GM19395 (cell line): ENCODE measurements around the gene ALPI.
"Not testable (repeated sequence)": the region's sequence is repeated elsewhere in the genome, so short reads cannot be mapped to it uniquely, and the experiment has no call there.

ENCODE experiments used
- ATAC-seq: cut with Tn5 transposase; IDR thresholded peaks from one replicate; pipeline ENCODE4 v1.9.1; 2021; ENCODE audit warnings: mild to moderate bottlenecking, moderate library complexity; ENCODE audit not compliant: unreplicated experiment

ALPI gene

DNA sequence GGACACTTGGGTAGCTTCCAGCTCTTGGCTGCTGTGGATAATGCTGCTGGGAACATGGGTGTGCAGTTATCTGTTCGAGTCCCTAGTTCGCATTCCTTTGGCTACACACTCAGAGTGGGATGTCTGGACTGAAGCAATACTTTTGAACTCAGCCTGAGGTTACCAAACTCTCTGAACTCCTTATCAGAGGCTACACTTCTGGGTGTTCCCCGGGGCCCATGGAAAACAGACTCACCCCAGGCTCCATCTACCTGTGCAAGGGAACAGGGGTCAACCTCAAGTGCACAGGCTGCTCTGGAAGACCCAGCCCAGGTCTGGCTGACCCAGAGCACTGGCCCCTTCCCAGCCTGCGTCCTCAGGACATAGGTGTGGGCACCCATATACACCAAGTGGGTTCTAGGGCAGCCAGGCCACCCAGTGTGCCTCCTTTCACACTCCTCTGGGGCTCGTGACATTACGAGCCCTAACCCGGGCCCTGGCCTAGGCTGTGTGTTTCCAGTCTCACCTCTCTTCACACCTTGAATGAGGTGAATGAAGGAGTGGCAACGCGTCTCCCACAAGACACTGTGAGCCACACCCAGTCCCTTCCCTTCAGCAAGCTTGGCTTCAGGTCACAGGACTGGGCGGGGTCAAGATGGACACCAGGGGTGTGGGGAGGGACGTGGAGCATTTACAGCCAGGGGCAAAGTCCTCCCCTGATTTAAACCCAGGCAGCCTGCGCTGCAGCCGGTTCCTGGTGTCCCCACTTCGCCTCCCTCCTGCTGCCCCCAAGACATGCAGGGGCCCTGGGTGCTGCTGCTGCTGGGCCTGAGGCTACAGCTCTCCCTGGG, at the start of gene ALPI:
TSS of gene ALPI (plus strand) at position 728 of the 830 bp plus-strand sequence. CDS start at position 775, 47 bp downstream.
- no peak for ATAC-seq

- no peak for ATAC-seq
These were observed 49.2 kb upstream of the ALPI start, which contains the start of gene ALPG for GRCh38 chr2:232406556-232407310. Gene ALPG, plus strand, starts transcription at chr2:232406844. Its CDS starts 51 bp downstream, at chr2:232406895.

- ATAC-seq, result not testable (repeated sequence)
These were observed 48.4 kb upstream of the ALPI start for GRCh38 chr2:232407428-232408150.

DNA sequence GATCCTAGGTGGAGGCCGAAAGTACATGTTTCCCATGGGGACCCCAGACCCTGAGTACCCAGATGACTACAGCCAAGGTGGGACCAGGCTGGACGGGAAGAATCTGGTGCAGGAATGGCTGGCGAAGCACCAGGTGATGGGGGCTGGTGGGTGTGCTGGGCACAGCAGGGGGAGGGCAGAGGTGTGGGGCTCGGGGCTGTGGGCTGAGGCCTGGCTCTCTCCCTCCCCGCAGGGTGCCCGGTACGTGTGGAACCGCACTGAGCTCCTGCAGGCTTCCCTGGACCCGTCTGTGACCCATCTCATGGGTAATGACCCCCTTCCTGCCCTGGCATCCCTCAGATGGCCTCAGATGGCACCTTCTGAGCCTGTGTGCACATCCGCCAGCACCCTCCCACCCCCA, 47.7 kb upstream of the ALPI start:
- ATAC-seq, result not testable (repeated sequence)

GRCh38 chr2:232409617-232410016, 46.3 kb upstream of the ALPI start:
- not testable (repeated sequence) for ATAC-seq

DNA sequence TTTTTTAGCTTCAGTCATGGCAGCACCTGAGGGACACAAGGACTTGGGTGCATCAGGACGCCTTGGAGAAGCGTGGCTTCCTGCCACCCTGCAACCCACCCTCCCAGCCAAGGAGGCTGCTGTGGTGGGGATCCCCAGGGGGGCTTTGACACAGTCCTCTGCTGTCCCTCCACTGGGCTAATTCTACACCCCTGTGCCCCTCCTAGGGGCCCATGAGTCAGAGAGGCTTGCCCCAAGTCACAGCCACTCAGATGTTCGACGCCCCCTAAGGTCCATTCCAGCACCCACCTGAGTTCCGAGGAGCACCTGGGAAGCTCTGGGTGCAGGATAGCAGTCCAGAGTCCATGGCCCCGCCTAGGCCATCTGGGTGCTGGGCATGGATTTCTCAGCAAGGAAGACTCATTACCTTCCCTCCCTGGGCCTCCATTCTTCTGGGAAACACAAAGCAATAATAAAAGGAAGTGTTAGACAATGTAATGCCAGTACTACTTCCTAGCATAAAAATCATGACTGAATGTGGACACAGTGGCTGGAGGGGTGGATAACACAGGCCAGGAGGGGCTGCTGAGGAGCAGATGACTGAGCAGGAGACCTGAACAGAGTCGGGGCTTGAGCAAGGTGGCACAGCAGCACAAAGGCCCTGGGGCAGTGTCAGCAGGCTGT, 45.6 kb upstream of the ALPI start:
- no peak for ATAC-seq

DNA sequence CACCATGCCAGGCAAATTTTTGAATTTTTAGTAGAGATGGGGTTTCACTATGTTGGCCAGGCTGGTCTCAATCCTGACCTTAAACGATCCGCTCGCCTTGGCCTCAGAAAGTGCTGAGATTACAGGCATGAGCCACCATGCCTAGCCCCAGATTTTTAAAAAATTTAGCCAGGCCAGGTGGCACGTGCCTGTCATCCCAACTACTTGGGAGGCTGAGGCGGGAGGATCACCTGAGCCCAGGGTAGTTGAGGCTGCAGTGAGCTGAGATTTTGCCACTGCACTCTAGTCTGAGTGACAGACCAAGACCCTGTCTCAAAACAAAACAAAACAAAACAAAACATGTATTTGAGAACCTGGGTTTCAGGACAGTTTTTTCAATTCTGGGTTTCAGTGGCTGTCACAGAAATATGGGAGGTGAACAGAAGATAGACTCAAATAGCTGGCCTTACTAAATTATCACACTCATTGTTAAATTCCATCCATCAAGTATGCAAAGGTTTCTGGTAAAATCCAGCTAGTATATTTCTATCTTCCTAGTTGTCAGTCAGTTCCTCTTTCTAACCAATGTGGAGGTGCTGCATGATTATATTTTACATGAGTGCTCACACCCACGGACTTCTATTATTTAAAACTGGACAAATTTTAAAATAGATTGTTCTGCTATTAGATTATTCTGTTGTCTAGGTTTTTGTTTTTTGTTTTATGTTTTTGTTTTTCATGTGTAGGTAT, 43.9 kb upstream of the ALPI start:
- ATAC-seq, result no peak

DNA sequence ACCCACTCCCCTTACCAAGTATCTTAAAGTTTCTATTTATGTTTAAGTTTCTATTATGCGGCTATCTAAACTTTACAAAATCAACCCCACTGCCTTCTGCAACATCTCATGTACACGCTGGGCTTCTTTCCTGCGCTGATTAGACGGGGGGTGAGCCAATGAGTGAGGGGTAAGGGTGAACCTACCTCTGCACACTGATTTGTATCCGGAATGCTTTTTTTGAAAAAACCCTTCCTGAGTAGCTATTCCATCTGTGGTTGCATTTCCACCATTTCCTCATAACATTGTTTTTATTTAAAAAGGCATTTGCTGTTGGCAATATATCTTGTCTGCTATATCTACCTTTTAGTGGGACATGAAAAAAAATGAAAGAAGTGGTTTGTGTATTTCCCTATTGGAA, 43.0 kb upstream of the ALPI start:
- ATAC-seq, result no peak

DNA sequence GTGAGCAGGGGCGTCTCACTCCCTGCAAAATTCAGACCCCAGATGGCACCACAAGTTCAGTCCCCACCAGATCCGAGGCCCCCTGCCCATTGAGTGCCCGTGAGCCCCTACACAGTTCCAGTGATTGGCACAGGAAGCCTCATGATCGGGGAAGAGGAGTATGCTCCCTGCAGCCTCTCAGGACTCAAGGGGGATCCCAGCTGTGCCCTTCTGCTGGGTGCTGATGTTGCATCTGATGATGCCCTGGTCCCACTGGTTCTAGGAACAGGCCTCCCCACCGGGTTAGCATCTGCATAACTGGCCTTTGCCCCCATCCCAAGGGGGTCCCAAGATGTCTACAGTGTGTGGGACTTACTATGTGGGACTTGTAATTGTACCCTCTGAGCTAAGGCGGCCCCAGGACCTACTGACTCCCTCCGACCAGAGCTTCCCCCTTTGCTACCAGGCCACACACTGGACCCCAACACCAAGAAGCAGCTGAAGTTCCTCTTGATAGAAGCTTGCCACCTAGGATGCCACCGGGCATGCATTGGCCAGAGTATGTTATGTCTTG, 40.7 kb upstream of the ALPI start:
- ATAC-seq, result no peak

- no peak for ATAC-seq
These were observed 40.0 kb upstream of the ALPI start for GRCh38 chr2:232415736-232416520.

GRCh38 chr2:232416521-232417470, 39.2 kb upstream of the ALPI start:
- ATAC-seq, result no peak

DNA sequence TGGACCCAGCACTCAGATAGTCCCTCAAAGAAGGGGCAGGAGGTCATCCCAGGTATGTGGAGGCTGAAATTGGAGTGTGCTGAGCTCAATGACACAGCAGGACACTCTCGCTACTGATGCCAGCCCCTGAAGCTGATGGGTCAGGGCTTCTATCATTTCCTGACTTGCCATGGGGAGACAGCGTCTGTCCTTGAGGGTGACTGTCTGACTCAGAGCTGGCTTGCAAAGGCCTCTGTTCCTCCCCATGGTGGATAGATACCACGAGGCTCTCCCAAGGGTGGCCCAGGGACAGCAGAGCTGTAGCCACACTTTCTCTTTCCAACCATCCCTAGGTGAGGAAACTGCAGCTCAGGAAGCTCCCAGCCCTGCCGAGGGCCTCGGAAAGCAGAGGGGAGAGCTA, 38.5 kb upstream of the ALPI start:
- no peak for ATAC-seq

DNA sequence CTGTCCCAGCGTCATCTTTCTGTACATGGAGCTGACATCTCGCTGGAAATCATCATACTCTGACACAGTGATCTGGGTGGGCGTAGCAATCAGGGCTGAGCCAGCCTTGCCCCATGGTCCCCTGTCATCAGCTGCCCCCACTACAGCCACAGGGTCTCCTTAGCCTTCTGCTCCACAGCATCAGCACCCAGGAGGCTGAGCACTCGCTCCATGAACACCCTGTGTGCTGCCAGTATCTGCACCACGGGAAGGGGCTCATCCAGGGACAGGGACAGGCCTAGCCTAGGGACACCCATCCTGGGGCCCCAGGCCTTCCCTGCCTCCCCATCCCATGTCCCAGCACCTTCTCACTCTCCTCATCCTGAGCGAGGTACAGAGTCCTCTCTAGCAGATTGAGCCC, 37.9 kb upstream of the ALPI start:
- no peak for ATAC-seq

DNA sequence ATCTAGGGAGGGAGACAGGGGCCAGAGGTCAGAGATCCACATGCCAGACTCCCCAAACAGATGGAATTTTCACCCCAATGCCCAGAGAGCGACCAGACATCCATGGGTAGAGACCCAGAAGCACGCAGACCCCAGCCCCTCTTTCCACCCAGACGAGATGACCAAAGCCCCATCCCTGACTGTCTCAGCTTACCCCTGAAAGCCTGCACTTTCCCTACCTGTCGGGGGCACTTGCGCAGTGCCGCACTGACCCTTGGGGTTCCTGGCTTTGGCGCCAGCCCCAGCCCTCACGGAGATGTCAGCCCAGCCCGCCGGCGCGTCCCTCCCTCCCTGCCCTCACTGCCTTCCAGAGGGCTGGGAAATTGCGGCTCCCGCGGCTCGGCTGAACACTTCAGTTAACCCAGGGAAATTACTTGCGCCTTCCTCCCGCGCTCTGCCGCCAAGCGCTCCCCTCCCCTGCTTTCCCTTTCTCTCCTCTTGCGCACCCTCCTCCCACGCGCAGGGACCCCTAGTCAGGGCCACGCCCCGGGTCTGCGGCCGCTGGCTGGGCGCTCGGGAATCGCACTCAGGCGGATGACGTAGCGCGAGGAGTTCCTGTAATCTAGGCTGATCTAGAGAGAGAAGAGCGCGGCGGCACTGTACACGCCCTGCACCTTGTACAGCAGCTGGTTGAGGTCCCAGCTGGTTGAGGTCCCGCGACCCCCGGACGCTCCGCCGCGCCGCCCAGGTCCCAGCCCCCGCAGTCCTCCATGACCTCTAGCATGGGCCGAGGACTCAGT, 37.3 kb upstream of the ALPI start:
- ATAC-seq, result no peak

DNA sequence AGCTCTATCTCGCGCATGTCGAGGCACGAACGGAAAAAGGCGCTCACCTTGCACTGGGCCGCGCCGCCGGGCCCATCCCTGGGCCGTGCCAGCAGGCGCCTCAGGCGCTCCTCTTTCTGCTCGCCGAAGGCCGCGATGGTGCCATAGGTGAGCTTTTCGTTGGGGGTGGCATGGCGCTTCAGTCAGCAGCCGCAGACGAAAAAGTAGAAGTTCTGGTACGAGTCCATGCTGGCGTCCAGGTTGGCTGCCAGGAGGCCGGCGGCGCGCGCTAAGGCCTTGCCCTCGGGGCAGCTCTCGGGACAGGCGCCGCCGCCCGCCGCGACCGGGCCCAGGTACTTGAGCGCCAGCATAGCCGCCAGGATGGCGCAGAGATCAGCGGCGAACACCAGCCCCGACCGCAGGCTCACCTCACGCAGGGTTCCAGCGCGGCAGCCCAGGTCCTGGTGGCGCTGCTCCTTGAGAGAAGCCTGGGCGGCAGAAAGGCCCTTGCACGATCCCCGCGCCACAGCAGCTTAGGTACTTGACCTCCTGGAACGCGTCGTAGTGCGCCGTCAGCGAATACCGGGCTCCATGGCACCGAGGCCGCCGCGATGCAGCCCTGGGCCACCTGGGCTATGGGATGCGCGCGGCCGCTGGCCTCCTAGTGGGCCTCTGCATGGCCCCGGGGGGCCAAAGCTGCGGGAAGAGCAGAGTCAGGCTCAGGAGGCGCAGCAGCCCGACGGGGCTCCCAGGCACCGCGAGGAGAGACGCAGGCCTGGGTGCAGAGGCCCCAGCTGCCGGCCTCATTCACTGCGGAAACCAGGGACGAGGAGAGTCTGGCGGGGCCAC, 36.5 kb upstream of the ALPI start:
- ATAC-seq, result no peak

GRCh38 chr2:232420073-232420454, 35.9 kb upstream of the ALPI start:
- no peak for ATAC-seq
